ENCODE data around the gene TOM1L2.

The TOM1L2 gene

DNA sequence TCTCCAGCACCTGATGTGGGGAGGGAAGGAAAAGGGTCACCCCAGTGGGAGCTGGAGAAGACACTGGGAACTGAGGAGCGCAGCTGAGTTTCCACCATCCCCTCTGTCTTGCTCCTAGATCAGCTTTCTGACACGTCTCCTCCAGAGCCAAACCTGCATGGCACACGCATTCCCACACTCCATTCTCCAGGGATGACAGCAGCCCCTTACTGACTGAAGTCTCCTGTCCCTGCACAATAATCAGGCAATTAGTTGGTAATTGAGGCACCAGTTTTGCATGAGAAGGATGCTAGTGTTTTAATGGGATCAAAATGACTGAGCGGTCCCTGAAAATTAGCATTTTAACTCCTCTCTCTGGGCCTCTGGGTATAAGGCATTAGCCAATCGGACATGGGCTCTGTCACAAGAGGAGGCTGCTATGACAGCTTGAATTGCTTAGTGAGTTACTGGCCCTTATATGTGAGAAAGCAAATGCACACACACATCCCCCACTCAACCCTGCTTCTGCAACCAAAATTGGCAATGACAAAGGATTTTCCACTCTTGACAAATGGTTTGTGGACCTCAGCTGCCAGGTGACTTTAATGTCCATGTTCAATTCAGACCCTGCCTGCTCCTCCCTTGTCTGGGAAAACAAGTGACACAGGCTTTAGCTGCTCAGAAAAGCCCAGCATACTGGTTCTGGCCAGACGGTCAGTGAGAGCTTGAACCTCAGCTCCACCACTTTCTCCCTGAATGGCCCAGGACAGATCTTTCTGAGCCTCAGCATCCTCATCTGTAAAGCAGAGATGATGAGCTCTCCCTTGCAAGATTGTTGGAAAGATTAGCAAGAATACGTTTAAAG, 78.2 kb downstream of the TOM1L2 start:
- no peak for DNase-seq

GRCh38 chr17:17892731-17893130, 79.5 kb downstream of the TOM1L2 start:
- no peak for DNase-seq

GRCh38 chr17:17892009-17892408, 80.2 kb downstream of the TOM1L2 start:
- DNase-seq, result no peak

DNA sequence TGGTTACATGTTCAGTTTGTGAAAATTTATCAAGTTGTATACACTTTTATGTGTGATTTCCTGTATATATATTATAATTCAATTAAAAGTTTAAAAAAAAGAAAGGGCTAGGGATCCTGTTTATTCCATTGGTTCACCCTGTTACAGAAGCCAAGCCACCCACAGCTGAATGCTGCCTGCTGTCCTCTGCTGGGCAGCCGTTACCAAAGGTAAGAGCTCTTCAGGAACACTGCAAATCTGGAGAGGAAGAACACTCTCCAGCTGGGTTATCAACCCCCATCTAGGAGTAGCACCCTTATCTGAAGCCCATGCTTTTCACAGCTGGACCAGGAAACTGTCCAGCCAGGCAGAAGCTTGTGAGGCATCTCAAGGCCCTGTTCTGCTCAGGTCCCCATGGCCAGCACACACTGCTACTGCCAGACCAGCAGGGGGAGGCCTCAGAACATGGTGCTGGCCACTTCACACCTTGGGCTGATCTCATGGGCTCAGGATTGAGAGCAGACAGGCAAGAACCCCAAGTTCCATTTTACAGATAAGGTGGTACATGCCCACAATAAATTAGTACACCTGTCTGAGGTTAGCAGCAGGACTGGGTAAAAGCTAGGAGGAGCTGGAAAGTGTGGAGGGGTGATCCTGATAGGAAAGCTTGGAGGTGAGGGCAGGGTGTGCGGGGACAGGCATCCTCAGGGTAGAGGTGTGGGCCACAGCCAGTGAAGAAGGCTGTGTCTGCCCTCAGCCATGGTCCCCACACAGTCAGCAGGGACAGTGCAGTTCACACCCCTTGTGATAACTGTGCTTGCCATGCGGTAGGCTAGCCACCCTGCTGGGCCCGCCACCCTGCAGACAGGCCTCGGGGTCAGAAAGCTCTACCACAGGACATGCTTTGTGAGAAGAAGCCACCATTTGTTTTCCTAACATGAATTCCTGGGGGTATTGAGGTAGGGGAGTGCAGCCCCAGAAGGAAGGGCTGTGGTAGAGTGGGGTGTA, 81.1 kb downstream of the TOM1L2 start:
- DNase-seq, result peak; percentile 61

GRCh38 chr17:17889922-17890321, 82.3 kb downstream of the TOM1L2 start:
- DNase-seq, result no peak

DNA sequence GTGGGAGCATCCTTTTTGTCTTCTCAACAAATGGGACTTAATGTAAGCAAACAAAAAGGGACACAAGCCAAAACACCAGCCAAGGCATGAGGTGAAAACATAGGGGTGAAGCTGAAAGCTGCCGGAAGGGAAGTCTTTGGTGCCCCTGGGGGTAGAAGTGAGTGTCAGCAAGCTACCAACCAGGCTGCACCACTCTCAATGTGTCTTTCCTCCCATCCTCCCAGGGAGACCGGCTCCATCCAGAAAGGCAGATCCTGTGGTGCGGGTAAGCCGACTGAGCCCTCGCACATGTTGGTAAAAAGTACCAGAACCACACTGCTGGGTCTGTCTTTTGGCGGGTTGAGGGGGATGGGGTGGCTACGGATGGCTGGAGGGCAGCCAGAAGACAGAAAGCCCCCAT, 83.4 kb downstream of the TOM1L2 start:
- no peak for DNase-seq

DNA sequence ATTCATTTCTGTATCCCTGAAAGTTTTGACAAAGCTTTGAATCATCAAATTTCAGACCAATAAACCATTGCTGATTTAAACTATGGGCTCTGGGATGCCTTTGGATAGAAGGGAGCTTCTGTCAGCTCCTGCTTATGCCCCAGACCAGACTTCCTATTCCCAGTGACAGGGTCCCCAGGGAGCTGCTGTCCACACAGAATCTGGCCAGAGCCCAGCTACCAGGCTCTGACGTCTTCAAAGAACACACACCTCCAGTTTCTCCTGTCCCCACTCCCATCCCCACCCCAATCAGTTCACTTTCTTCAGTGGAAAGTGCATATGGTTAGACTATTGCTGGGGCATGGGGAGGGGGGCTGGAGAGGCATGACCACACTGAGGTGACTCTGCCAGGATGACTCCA, 83.8 kb downstream of the TOM1L2 start:
- no peak for DNase-seq

GRCh38 chr17:17887752-17888304, 84.4 kb downstream of the TOM1L2 start:
- DNase-seq, result no peak

- no peak for DNase-seq
Measured at GRCh38 chr17:17886726-17887125, 85.5 kb downstream of the TOM1L2 start.

- no peak for DNase-seq
Measured at GRCh38 chr17:17886226-17886625, 86.0 kb downstream of the TOM1L2 start.

GRCh38 chr17:17884391-17885357, 87.5 kb downstream of the TOM1L2 start:
- no peak for DNase-seq

DNA sequence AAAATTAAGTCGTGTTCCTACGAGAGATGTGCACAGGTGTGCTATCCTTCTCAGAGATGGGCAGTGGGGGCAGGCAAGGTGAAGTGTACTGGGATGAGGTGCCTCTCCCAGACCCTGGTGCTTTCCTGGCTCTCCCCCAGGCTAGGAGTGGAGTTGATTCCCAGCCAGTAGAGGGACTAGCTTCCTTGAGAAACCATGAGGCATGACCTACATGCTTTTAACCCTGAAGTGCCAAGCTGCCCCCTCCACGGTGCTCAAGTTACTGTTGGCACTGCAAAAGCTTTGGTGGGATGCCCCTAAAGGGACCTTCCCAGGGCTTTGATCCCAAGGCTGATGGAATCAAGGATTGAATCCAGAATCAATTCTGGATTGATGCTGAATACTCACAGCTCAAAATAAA, 88.4 kb downstream of the TOM1L2 start:
- no peak for DNase-seq

DNA sequence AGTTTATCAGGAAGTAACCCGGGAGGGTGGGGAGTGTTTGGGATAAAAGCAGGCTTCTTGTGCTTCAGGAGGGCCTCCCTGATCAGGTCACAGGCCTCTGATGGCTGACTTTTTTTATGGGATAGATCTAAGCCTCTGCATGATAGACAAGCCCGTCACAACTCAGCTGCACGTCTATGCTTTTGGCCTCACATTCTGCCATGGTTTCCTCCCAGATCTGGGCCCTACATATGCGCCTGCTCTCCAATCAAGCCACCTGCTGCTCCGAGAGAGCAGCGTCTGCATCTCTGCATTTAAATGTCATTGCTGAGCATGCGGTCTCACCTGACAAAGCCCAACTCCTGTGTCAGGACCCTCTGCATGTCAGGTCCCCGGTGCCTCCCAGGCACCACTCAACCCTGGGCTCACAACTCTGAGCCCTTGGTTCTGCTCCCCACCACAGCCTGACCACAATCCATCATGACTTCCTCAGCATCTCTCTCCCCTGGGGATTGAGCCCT, 90.1 kb downstream of the TOM1L2 start:
- no peak for DNase-seq

- no peak for DNase-seq
Measured at GRCh38 chr17:17880577-17881196, 91.5 kb downstream of the TOM1L2 start.

- DNase-seq, result no peak
Measured at GRCh38 chr17:17877529-17878358, 94.5 kb downstream of the TOM1L2 start.

- DNase-seq, result no peak
Measured at GRCh38 chr17:17876959-17877528, 95.2 kb downstream of the TOM1L2 start.

GRCh38 chr17:17874478-17874877, 97.7 kb downstream of the TOM1L2 start:
- no peak for DNase-seq

DNA sequence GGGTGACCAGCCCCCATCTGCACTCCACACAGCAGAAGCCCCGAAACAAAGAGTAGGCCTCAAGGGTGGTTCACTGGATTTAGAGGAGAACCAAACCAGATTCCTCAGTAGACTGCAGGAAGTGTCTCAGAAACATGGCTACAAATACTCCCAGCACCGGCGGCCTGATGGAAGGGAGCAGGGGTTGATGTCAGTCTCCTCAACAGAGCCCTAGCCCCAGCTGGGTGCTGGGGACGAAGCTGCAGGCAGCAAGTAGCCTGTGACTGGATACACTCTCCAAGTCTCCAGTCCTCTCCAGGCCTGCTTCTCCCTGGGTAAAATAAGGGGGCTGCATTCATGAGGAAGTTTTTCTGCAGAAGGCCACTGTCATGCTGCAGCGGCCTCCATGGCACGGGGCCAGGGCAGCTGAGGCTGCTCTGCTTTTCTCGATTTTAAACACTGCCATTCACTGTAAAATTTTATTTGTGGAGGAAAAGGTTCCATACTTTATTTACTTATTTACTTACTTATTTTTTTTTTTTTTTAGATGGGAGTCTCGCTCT, 98.7 kb downstream of the TOM1L2 start:
- no peak for DNase-seq

- DNase-seq, result no peak
Measured at GRCh38 chr17:17872547-17873345, 99.5 kb downstream of the TOM1L2 start.

Data from CD4-positive, alpha-beta T cell treated with Interleukin-6 for 4 hours (primary cell).